ENCODE data around the gene RAP1GAP. TPM values are rescaled to one million over a fixed set of nuclear protein-coding genes. Genes with fewer than 3 reads are reported as not detected.

The RAP1GAP gene
- polyA plus RNA-seq, 1 donor from 2014 or later, result 9.8 TPM

DNA sequence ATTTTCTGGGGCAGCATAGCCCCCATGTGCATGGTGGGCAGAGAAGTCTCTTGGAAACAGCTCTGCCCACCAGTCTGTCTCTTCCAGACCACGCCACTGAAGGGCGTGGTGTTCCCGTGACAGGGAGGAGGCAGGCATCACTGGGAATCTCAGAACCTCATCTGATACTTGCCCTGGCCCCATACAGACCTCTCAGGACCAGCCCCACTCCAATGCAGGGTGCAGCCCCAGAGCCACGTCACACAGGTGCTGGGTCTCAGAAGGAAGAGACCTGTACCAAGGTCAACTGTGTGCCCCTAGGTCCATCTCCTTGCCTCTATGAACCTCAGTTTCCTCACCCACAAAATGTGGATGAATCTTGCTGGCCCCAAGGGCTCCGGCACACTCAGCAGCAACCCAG is 7.3 kb downstream of the RAP1GAP start:
- no peak overlapping the region for H2AFZ ChIP-seq (ENCODE audit: low read depth, low read length)
- no peak overlapping the region for H3K4me3 ChIP-seq (ENCODE audit: low read length)
- H3K9me2 ChIP-seq (ENCODE audit: insufficient read depth, low read length), result no peaks in the 10 kb centered on the region
- no peak overlapping the region for H3K4me2 ChIP-seq (ENCODE audit: low read length)
- no peaks in the 10 kb centered on the region for H3K79me2 ChIP-seq (replicated peaks; ENCODE audit: insufficient read depth, low read length)
- no peaks in the 10 kb centered on the region for H3K36me3 ChIP-seq (ENCODE audit: insufficient read depth, low read length)
- no peak overlapping the region for H3K9ac ChIP-seq (ENCODE audit: low read length)
- H4K20me1 ChIP-seq (ENCODE audit: insufficient read depth), result no peaks in the 10 kb centered on the region
- no peaks in the 10 kb centered on the region for H3F3A ChIP-seq (ENCODE audit: insufficient read depth, low read length, poor library complexity, severe bottlenecking)
- H3K27ac ChIP-seq (ENCODE audit: low read length), result no peak overlapping the region
- H3K27me3 ChIP-seq (ENCODE audit: insufficient read depth, low read depth, low read length), result peaks cover 12% of the 10 kb centered on the region
- no peaks in the 10 kb centered on the region for H3K9me3 ChIP-seq (ENCODE audit: low read length)
- no peak for TF ChIP-seq EZH2 (IDR thresholded peaks at IDR 0.05; ENCODE audit: borderline replicate concordance, insufficient read depth, low read length, poor library complexity, severe bottlenecking)
- TF ChIP-seq TAF1 (IDR thresholded peaks at IDR 0.05; ENCODE audit: low read depth), result no peak
- TF ChIP-seq SMC3 (conservative IDR thresholded peaks at IDR 0.05; ENCODE audit: poor library complexity), result no peak
- no peak for TF ChIP-seq EP300 (conservative IDR thresholded peaks at IDR 0.05; ENCODE audit: poor library complexity, severe bottlenecking)
- TF ChIP-seq RAD21 (conservative IDR thresholded peaks at IDR 0.05), result no peak
- no peak for TF ChIP-seq MXI1 (conservative IDR thresholded peaks at IDR 0.05; ENCODE audit: poor library complexity, severe bottlenecking)
- TF ChIP-seq, protein P1, sequence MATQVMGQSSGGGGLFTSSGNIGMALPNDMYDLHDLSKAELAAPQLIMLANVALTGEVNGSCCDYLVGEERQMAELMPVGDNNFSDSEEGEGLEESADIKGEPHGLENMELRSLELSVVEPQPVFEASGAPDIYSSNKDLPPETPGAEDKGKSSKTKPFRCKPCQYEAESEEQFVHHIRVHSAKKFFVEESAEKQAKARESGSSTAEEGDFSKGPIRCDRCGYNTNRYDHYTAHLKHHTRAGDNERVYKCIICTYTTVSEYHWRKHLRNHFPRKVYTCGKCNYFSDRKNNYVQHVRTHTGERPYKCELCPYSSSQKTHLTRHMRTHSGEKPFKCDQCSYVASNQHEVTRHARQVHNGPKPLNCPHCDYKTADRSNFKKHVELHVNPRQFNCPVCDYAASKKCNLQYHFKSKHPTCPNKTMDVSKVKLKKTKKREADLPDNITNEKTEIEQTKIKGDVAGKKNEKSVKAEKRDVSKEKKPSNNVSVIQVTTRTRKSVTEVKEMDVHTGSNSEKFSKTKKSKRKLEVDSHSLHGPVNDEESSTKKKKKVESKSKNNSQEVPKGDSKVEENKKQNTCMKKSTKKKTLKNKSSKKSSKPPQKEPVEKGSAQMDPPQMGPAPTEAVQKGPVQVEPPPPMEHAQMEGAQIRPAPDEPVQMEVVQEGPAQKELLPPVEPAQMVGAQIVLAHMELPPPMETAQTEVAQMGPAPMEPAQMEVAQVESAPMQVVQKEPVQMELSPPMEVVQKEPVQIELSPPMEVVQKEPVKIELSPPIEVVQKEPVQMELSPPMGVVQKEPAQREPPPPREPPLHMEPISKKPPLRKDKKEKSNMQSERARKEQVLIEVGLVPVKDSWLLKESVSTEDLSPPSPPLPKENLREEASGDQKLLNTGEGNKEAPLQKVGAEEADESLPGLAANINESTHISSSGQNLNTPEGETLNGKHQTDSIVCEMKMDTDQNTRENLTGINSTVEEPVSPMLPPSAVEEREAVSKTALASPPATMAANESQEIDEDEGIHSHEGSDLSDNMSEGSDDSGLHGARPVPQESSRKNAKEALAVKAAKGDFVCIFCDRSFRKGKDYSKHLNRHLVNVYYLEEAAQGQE (IDR thresholded peaks at IDR 0.05; ENCODE audit: borderline replicate concordance), result no peak
- TF ChIP-seq, protein P2, sequence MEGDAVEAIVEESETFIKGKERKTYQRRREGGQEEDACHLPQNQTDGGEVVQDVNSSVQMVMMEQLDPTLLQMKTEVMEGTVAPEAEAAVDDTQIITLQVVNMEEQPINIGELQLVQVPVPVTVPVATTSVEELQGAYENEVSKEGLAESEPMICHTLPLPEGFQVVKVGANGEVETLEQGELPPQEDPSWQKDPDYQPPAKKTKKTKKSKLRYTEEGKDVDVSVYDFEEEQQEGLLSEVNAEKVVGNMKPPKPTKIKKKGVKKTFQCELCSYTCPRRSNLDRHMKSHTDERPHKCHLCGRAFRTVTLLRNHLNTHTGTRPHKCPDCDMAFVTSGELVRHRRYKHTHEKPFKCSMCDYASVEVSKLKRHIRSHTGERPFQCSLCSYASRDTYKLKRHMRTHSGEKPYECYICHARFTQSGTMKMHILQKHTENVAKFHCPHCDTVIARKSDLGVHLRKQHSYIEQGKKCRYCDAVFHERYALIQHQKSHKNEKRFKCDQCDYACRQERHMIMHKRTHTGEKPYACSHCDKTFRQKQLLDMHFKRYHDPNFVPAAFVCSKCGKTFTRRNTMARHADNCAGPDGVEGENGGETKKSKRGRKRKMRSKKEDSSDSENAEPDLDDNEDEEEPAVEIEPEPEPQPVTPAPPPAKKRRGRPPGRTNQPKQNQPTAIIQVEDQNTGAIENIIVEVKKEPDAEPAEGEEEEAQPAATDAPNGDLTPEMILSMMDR (IDR thresholded peaks at IDR 0.05; ENCODE audit: poor library complexity, severe bottlenecking), result no peak
- no peak for TF ChIP-seq POLR2AphosphoS5 (IDR thresholded peaks at IDR 0.05)

DNA sequence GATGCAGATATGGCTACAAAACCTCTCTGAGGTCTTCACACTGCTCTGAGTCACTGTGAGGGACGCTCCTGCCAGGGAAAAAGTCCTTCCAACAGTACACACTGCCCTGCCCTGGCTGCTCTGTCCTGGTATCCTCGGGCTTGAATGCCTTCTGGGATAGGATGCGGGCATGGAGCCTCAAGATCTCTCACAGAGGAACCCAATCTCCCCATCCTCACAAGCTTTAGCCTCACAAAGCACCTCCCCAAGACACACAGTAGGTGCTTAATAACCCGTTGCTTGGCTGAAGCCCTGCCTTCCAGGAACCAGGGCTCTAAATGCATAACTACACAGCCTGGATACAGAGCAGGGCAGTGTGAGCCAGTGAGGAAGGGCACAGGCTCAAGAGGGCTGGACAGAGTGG is 9.2 kb downstream of the RAP1GAP start:
- Histone ChIP-seq H2AFZ (ENCODE audit: low read depth, low read length) (no peak overlapping the region), H3K27me3 (ENCODE audit: insufficient read depth, low read depth, low read length) (peaks cover 12% of the 10 kb centered on the region), H3K4me2 (ENCODE audit: low read length) (no peak overlapping the region), H3K36me3 (ENCODE audit: insufficient read depth, low read length) (no peaks in the 10 kb centered on the region), H3K27ac (ENCODE audit: low read length) (no peak overlapping the region), H3K79me2 (replicated peaks; ENCODE audit: insufficient read depth, low read length) (no peaks in the 10 kb centered on the region), H3K9me3 (ENCODE audit: low read length) (no peaks in the 10 kb centered on the region), H3K9me2 (ENCODE audit: insufficient read depth, low read length) (no peaks in the 10 kb centered on the region), H3K4me3 (ENCODE audit: low read length) (peak overlapping the region; percentile 71), H3F3A (ENCODE audit: insufficient read depth, low read length, poor library complexity, severe bottlenecking) (no peaks in the 10 kb centered on the region), H4K20me1 (ENCODE audit: insufficient read depth) (no peaks in the 10 kb centered on the region), H3K9ac (ENCODE audit: low read length) (peak overlapping the region; percentile 60)
- TF ChIP-seq MXI1 (conservative IDR thresholded peaks at IDR 0.05; ENCODE audit: poor library complexity, severe bottlenecking) (no peak), TAF1 (IDR thresholded peaks at IDR 0.05; ENCODE audit: low read depth) (no peak), EP300 (conservative IDR thresholded peaks at IDR 0.05; ENCODE audit: poor library complexity, severe bottlenecking) (no peak), POLR2AphosphoS5 (IDR thresholded peaks at IDR 0.05) (no peak)
- TF ChIP-seq, protein P2 (IDR thresholded peaks at IDR 0.05; ENCODE audit: poor library complexity, severe bottlenecking), result no peak

All from neural cell (in vitro differentiated cells).